H9 (cell line): ENCODE data around the gene ZBTB20. TPM values are rescaled to one million over a fixed set of nuclear protein-coding genes. Genes with fewer than 3 reads are reported as not detected.

ENCODE experiments used
- DNase-seq: peaks from one replicate; pipeline ENCODE4 v3.0.0-alpha.2; 2017
- H2AFZ ChIP-seq: one replicate; pipeline ENCODE4 v1.6.1; 2013; ENCODE audit warnings: mild to moderate bottlenecking, low read length, control low read depth, moderate library complexity
- H2AK5ac ChIP-seq: 2 replicates; pipeline ENCODE4 v1.6.1; 2013; ENCODE audit warnings: low read length, control low read depth, mixed read lengths; ENCODE audit not compliant: insufficient read length
- H2BK120ac ChIP-seq: one replicate; pipeline ENCODE4 v1.6.1; 2013; ENCODE audit warnings: low read depth, mild to moderate bottlenecking, low read length, control low read depth, inconsistent platforms; ENCODE audit not compliant: poor library complexity, severe bottlenecking
- H2BK12ac ChIP-seq: 2 replicates; pipeline ENCODE4 v1.6.1; 2013; ENCODE audit warnings: low read length, control low read depth, mixed read lengths, low read depth; ENCODE audit not compliant: insufficient read length
- H2BK15ac ChIP-seq: 2 replicates; pipeline ENCODE4 v1.6.1; 2013; ENCODE audit warnings: low read depth, low read length, control low read depth
- H2BK20ac ChIP-seq: one replicate; pipeline ENCODE4 v1.6.1; 2013; ENCODE audit warnings: low read depth, mild to moderate bottlenecking, low read length, control low read depth, inconsistent platforms; ENCODE audit not compliant: poor library complexity, severe bottlenecking
- H2BK5ac ChIP-seq: 2 replicates; pipeline ENCODE4 v1.6.1; 2013; ENCODE audit warnings: low read length, control low read depth, mixed read lengths; ENCODE audit not compliant: insufficient read length
- H3K14ac ChIP-seq: 2 replicates; pipeline ENCODE4 v1.6.1; 2013; ENCODE audit warnings: low read length, control low read depth; ENCODE audit not compliant: insufficient read depth
- H3K18ac ChIP-seq: 2 replicates; pipeline ENCODE4 v1.6.1; 2013; ENCODE audit warnings: low read depth, mild to moderate bottlenecking, mixed read lengths, low read length, control low read depth; ENCODE audit not compliant: insufficient read length
- H3K23ac ChIP-seq: 2 replicates; pipeline ENCODE4 v1.6.1; 2013; ENCODE audit warnings: low read length, control low read depth, mixed read lengths, low read depth; ENCODE audit not compliant: insufficient read length
- H3K23me2 ChIP-seq: 2 replicates; pipeline ENCODE4 v1.6.1; 2013; ENCODE audit warnings: low read depth, mild to moderate bottlenecking, mixed read lengths, low read length, control low read depth; ENCODE audit not compliant: insufficient read length, poor library complexity, severe bottlenecking
- H3K27ac ChIP-seq: 2 replicates; pipeline ENCODE4 v1.5.1; 2013; ENCODE audit warnings: low read length, control low read depth, mixed read lengths, low read depth; ENCODE audit not compliant: insufficient read length
- H3K27me3 ChIP-seq: 2 replicates; pipeline ENCODE4 v1.6.1; 2013; ENCODE audit warnings: low read length, control low read depth, inconsistent platforms; ENCODE audit not compliant: insufficient read depth
- H3K4ac ChIP-seq: 2 replicates; pipeline ENCODE4 v1.6.1; 2013; ENCODE audit warnings: low read depth, mild to moderate bottlenecking, control low read depth, inconsistent platforms, low read length, moderate library complexity
- H3K4me1 ChIP-seq: 2 replicates; pipeline ENCODE4 v1.6.1; 2013; ENCODE audit warnings: low read length, control low read depth, inconsistent platforms; ENCODE audit not compliant: insufficient read depth
- H3K4me2 ChIP-seq: 2 replicates; pipeline ENCODE4 v1.6.1; 2013; ENCODE audit warnings: low read length, control low read depth, mixed read lengths; ENCODE audit not compliant: insufficient read length, insufficient read depth
- H3K56ac ChIP-seq: 2 replicates; pipeline ENCODE4 v1.6.1; 2013; ENCODE audit warnings: low read depth, mild to moderate bottlenecking, mixed read lengths, low read length, control low read depth; ENCODE audit not compliant: insufficient read length
- H3K79me1 ChIP-seq: 2 replicates; pipeline ENCODE4 v1.6.1; 2013; ENCODE audit warnings: low read depth, mild to moderate bottlenecking, moderate library complexity, low read length, control low read depth, inconsistent platforms; ENCODE audit not compliant: insufficient read depth, poor library complexity, severe bottlenecking
- H3K79me2 ChIP-seq: 2 replicates; pipeline ENCODE4 v1.6.1; 2013; ENCODE audit warnings: low read length, control low read depth, inconsistent platforms; ENCODE audit not compliant: insufficient read depth
- H3K9ac ChIP-seq: 2 replicates; pipeline ENCODE4 v1.6.1; 2013; ENCODE audit warnings: low read length, control low read depth, mixed read lengths; ENCODE audit not compliant: insufficient read length; ENCODE audit errors: extremely low read depth
- H3K9me3 ChIP-seq: one replicate; pipeline ENCODE4 v1.6.1; 2013; ENCODE audit warnings: low read depth, low read length, inconsistent platforms; ENCODE audit not compliant: control insufficient read depth
- H3T11ph ChIP-seq: one replicate; pipeline ENCODE4 v1.6.1; 2013; ENCODE audit warnings: mild to moderate bottlenecking, low read length, control low read depth, inconsistent platforms
- H4K20me1 ChIP-seq: one replicate; pipeline ENCODE4 v1.6.1; 2013; ENCODE audit not compliant: control insufficient read depth, insufficient read length, insufficient read depth
- H4K5ac ChIP-seq: 2 replicates; pipeline ENCODE4 v1.6.1; 2013; ENCODE audit warnings: low read depth, mild to moderate bottlenecking, mixed read lengths, low read length, control low read depth; ENCODE audit not compliant: insufficient read length
- H4K8ac ChIP-seq: replicated peaks from 2 replicates; pipeline ENCODE4 v1.6.1; 2013; ENCODE audit warnings: low read length, control low read depth, mixed read lengths, low read depth; ENCODE audit not compliant: insufficient read length
- H4K91ac ChIP-seq: 2 replicates; pipeline ENCODE4 v1.6.1; 2013; ENCODE audit warnings: low read depth, mild to moderate bottlenecking, moderate library complexity, mixed read lengths, low read length, control low read depth; ENCODE audit not compliant: insufficient read length
- H3K27ac Mint-ChIP-seq, 3 experiments: 2 replicates in 2 of 3; 3 replicates in 1 of 3; pipeline ENCODE4 v1.8.0; 2020 to 2021; ENCODE audit warnings: mixed read lengths in 3 of 3, mild to moderate bottlenecking in 1 of 3, moderate library complexity in 1 of 3
- H3K27me3 Mint-ChIP-seq: 2 replicates; pipeline ENCODE4 v1.8.0; 2021; ENCODE audit warnings: low read depth, mild to moderate bottlenecking, moderate library complexity, mixed read lengths
- H3K36me3 Mint-ChIP-seq, 3 experiments: 2 replicates in 2 of 3; 3 replicates in 1 of 3; pipeline ENCODE4 v1.8.0; 2020 to 2021; ENCODE audit warnings: low read depth in 3 of 3, mixed read lengths in 3 of 3; ENCODE audit not compliant: insufficient read depth in 1 of 3
- H3K4me1 Mint-ChIP-seq, 2 experiments: 2 replicates each; pipeline ENCODE4 v1.8.0; 2020; ENCODE audit warnings: mixed read lengths in 2 of 2
- H3K4me3 Mint-ChIP-seq, 2 experiments: 2 replicates in 1 of 2; 3 replicates in 1 of 2; pipeline ENCODE4 v1.8.0; 2020 to 2021; ENCODE audit warnings: mild to moderate bottlenecking in 2 of 2, mixed read lengths in 2 of 2, moderate library complexity in 1 of 2
- H3K9me3 Mint-ChIP-seq, 2 experiments: 2 replicates in 1 of 2; 3 replicates in 1 of 2; pipeline ENCODE4 v1.8.0; 2020; ENCODE audit warnings: mild to moderate bottlenecking in 2 of 2, mixed read lengths in 2 of 2, moderate library complexity in 1 of 2
- WGBS: extraction: QIAGEN DNeasy Blood & Tissue Kit; methylation state at CpG from one replicate; pipeline ENCODE4 v1.1.7; 2013; ENCODE audit warnings: missing lambda C conversion rate, low lambda C conversion rate, mixed read lengths; ENCODE audit not compliant: insufficient read length; ENCODE audit errors: extremely low coverage; 5-methylcytosine and 5-hydroxymethylcytosine counted together
- total RNA-seq: library from RNA; stranded (reverse); gene quantifications from 2 replicates; pipeline ENCODE4 v1.2.1, GENCODE V29; 2021
- TF ChIP-seq, protein P1 (sequence below): fragments of 200-600 bp; sonication (generic); conservative IDR thresholded peaks from 3 replicates; pipeline ENCODE4 v1.8.0; 2021; ENCODE audit warnings: antibody characterized with exemption, mild to moderate bottlenecking

The ZBTB20 gene
- total RNA-seq, 1 experiment from 2014 or later = 0.70 TPM

DNA sequence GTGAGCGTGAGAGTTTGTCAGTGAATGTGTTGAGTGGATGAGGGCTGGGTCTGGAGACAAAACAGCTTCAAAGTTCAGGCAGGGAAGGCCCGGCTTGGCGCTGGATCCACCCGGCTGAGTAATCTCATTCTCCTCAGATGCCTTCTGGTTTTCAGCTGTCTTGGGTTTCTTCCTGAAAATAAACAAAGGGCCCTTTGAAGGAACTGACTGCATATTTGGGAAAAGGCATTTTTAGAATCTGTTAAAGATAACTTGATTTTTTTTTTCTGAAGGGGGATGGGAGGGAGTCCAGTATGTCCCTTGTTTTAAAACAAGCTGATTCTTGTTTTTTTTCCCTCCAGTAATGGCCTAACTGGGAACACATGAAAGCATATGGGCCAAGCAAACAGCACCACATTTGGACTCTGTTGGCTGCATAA lies 766.8 kb downstream of the ZBTB20 start:
- no peak overlapping the region for H4K5ac ChIP-seq
- no peak overlapping the region for H4K8ac ChIP-seq
- no peak overlapping the region for H3K4ac ChIP-seq
- no peak overlapping the region for H3K14ac ChIP-seq
- H3K27me3 ChIP-seq = no peaks in the 10 kb centered on the region
- H3K18ac ChIP-seq = no peak overlapping the region
- no peak overlapping the region for H2AK5ac ChIP-seq
- no peak overlapping the region for H3K56ac ChIP-seq
- WGBS = no CpG with 5 or more reads among the region's 4 CpGs
- H3T11ph ChIP-seq = no peak overlapping the region
- no peak overlapping the region for H4K91ac ChIP-seq
- TF ChIP-seq, protein P1, sequence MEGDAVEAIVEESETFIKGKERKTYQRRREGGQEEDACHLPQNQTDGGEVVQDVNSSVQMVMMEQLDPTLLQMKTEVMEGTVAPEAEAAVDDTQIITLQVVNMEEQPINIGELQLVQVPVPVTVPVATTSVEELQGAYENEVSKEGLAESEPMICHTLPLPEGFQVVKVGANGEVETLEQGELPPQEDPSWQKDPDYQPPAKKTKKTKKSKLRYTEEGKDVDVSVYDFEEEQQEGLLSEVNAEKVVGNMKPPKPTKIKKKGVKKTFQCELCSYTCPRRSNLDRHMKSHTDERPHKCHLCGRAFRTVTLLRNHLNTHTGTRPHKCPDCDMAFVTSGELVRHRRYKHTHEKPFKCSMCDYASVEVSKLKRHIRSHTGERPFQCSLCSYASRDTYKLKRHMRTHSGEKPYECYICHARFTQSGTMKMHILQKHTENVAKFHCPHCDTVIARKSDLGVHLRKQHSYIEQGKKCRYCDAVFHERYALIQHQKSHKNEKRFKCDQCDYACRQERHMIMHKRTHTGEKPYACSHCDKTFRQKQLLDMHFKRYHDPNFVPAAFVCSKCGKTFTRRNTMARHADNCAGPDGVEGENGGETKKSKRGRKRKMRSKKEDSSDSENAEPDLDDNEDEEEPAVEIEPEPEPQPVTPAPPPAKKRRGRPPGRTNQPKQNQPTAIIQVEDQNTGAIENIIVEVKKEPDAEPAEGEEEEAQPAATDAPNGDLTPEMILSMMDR = no peak
- no peaks in the 10 kb centered on the region for H3K27me3 Mint-ChIP-seq
- DNase-seq = no peak
- no peaks in the 10 kb centered on the region for H3K79me2 ChIP-seq
- no peaks in the 10 kb centered on the region for H3K9me3 ChIP-seq
- H3K23ac ChIP-seq = no peak overlapping the region
- H3K9me3 Mint-ChIP-seq = peaks cover 0 to 4% of the 10 kb centered on the region in 2 experiments; a peak in 1 of 5 replicates
- H3K27ac ChIP-seq = no peak overlapping the region
- peaks cover 3% of the 10 kb centered on the region; the same call in 1 of the 2 replicates for H3K4me1 ChIP-seq
- peaks cover 20 to 22% of the 10 kb centered on the region in 2 experiments for H3K4me1 Mint-ChIP-seq
- H2BK20ac ChIP-seq = no peak overlapping the region
- H3K79me1 ChIP-seq = no peaks in the 10 kb centered on the region
- H2BK15ac ChIP-seq = no peak overlapping the region
- no peaks in the 10 kb centered on the region for H4K20me1 ChIP-seq
- no peak overlapping the region for H2BK5ac ChIP-seq
- H3K4me2 ChIP-seq = no peak overlapping the region
- H3K27ac Mint-ChIP-seq = no peak overlapping the region
- H3K9ac ChIP-seq = no peak overlapping the region
- H2AFZ ChIP-seq = no peak overlapping the region
- H2BK120ac ChIP-seq = no peak overlapping the region
- H2BK12ac ChIP-seq = no peak overlapping the region
- H3K4me3 Mint-ChIP-seq = no peak overlapping the region
- H3K36me3 Mint-ChIP-seq = peaks cover 0 to 3% (median 3%) of the 10 kb centered on the region in 3 experiments; a peak in 1 of 7 replicates
- H3K23me2 ChIP-seq = no peaks in the 10 kb centered on the region
